Brain microvascular endothelial cell (primary cell): ENCODE results near the gene DCUN1D1.

Experiments used
- DNase-seq: peaks from one replicate; pipeline ENCODE4 v3.0.0-alpha.2; 2020
- H3K27ac ChIP-seq: fragments of 250-450 bp; sonication (Bioruptor Pico); 2 replicates; pipeline ENCODE4 v1.5.1; 2020; ENCODE audit warnings: mild to moderate bottlenecking, moderate library complexity
- H3K27me3 ChIP-seq: fragments of 250-450 bp; sonication (Bioruptor Pico); replicated peaks from 2 replicates; pipeline ENCODE4 v1.5.1; 2020; ENCODE audit warnings: mild to moderate bottlenecking
- H3K36me3 ChIP-seq: fragments of 250-450 bp; sonication (Bioruptor Pico); replicated peaks from 2 replicates; pipeline ENCODE4 v1.5.1; 2020; ENCODE audit warnings: mild to moderate bottlenecking
- H3K4me3 ChIP-seq: 2 replicates; pipeline ENCODE4 v1.5.1; 2011; ENCODE audit warnings: low read depth, mild to moderate bottlenecking, control low read depth, low read length, moderate library complexity
- CTCF ChIP-seq: IDR thresholded peaks from 2 replicates; pipeline ENCODE4 v1.5.1; 2011; ENCODE audit warnings: low read depth, mild to moderate bottlenecking, moderate library complexity, low read length, control low read depth, inconsistent platforms; ENCODE audit errors: missing control alignments
- in situ Hi-C: cut with HindIII; loops from 2 replicates; pipeline ENCODE4 v1.10.0; 2017; ENCODE audit warnings: low sequenced_read_pairs, low pct_ligation_motif_present

DCUN1D1 gene

GRCh38 chr3:182896553-182896952 lies 83.8 kb downstream of the DCUN1D1 start:
- H3K27ac ChIP-seq, result no peak overlapping the region
- DNase-seq, result no peak
- H3K36me3 ChIP-seq, result peaks cover 3% of the 10 kb centered on the region
- H3K27me3 ChIP-seq, result no peaks in the 10 kb centered on the region
- TF ChIP-seq CTCF, result no peak
- H3K4me3 ChIP-seq, result no peak overlapping the region
- in situ Hi-C loops, result no loop called here

GRCh38 chr3:182895513-182896112 lies 84.7 kb downstream of the DCUN1D1 start:
- Histone ChIP-seq H3K27me3 (no peaks in the 10 kb centered on the region), H3K36me3 (peaks cover 6% of the 10 kb centered on the region), H3K4me3 (no peak overlapping the region), H3K27ac (no peak overlapping the region)
- in situ Hi-C loops, result no loop called here
- TF ChIP-seq CTCF, result no peak
- DNase-seq, result no peak

- peaks cover 11% of the 10 kb centered on the region for H3K36me3 ChIP-seq
- no peak for TF ChIP-seq CTCF
- no peak for DNase-seq
- no peak overlapping the region for H3K4me3 ChIP-seq
- H3K27ac ChIP-seq, result no peak overlapping the region
- no peaks in the 10 kb centered on the region for H3K27me3 ChIP-seq
- in situ Hi-C loops, result no loop called here
These were observed 88.1 kb downstream of the DCUN1D1 start for GRCh38 chr3:182892226-182892625.

GRCh38 chr3:182891364-182891763 lies 89.0 kb downstream of the DCUN1D1 start:
- no peak for TF ChIP-seq CTCF
- in situ Hi-C loops, result no loop called here
- Histone ChIP-seq H3K36me3 (peaks cover 11% of the 10 kb centered on the region), H3K27ac (no peak overlapping the region), H3K4me3 (no peak overlapping the region), H3K27me3 (no peaks in the 10 kb centered on the region)
- DNase-seq, result no peak

GRCh38 chr3:182889948-182890629 lies 90.2 kb downstream of the DCUN1D1 start:
- no peak overlapping the region for H3K27ac ChIP-seq
- no peaks in the 10 kb centered on the region for H3K27me3 ChIP-seq
- no peak for TF ChIP-seq CTCF
- in situ Hi-C loops, result no loop called here
- DNase-seq, result no peak
- H3K36me3 ChIP-seq, result peaks cover 11% of the 10 kb centered on the region
- H3K4me3 ChIP-seq, result no peak overlapping the region
